Transverse colon (tissue), 4 donors: ENCODE measurements around the gene SULT4A1.

ENCODE experiments used
- EP300 ChIP-seq: sonication (generic); formaldehyde crosslinking; IDR thresholded peaks from one replicate; pipeline ENCODE4 v1.6.1; 2017; ENCODE audit warnings: antibody characterized with exemption, low read depth
- POLR2A ChIP-seq: fragments of 450-650 bp; IDR thresholded peaks from one replicate; pipeline ENCODE4 v1.6.1; 2016; ENCODE audit warnings: antibody characterized with exemption, mild to moderate bottlenecking, moderate library complexity
- POLR2AphosphoS5 ChIP-seq, 3 donors: sonication (generic); formaldehyde crosslinking; IDR thresholded peaks; one replicate each; pipeline ENCODE4 v1.6.1; 2016; ENCODE audit warnings: antibody characterized with exemption in 3 of 3
- TF ChIP-seq, protein P1 (sequence below), 5 experiments: fragments of 200-600 bp in 3 of 5; fragments of 450-650 bp in 2 of 5; sonication (generic) in 3 of 5; IDR thresholded peaks; 1 replicate in 2 of 5; 2 replicates in 3 of 5; pipeline ENCODE4 v1.5.1; 2016 to 2017; ENCODE audit warnings: antibody characterized with exemption in 5 of 5, inconsistent platforms in 3 of 5, mild to moderate bottlenecking in 2 of 5, moderate library complexity in 1 of 5

DNA sequence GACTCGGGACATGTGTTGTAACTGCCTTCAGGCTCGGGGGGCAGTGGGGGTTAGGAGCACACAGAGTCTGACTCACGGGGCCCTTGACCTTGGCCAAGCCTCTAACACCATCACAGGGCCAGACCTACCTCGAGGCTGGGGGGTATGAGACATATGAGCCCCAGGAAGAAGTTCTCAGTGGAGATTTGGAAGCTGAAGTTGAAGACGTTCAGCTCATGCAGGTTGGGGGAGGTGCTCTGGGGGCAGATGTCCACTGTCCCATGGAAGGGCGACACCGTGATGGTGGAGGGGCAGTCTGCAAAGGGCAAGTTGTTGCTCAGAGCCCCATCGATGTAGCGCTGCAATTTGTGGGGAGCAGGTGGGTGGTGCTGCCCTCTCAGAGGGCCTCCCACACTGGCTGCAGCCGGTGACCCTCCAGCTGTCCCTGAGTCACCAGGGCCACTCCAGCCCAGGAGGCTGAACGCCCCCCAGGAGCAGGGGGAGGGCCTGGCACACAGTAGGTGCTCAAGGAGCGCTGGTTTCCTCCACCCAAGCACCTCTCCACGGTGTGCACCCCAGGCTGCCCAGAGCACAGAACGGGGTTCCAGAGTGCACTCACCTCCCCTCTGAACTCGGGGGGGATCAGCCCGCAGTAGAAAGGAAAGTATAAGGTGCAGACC, 27.0 kb upstream of the SULT4A1 start:
- TF ChIP-seq, protein P1, sequence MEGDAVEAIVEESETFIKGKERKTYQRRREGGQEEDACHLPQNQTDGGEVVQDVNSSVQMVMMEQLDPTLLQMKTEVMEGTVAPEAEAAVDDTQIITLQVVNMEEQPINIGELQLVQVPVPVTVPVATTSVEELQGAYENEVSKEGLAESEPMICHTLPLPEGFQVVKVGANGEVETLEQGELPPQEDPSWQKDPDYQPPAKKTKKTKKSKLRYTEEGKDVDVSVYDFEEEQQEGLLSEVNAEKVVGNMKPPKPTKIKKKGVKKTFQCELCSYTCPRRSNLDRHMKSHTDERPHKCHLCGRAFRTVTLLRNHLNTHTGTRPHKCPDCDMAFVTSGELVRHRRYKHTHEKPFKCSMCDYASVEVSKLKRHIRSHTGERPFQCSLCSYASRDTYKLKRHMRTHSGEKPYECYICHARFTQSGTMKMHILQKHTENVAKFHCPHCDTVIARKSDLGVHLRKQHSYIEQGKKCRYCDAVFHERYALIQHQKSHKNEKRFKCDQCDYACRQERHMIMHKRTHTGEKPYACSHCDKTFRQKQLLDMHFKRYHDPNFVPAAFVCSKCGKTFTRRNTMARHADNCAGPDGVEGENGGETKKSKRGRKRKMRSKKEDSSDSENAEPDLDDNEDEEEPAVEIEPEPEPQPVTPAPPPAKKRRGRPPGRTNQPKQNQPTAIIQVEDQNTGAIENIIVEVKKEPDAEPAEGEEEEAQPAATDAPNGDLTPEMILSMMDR (IDR thresholded peaks at IDR 0.05) = no peak
- TF ChIP-seq POLR2A (no peak), POLR2AphosphoS5 (IDR thresholded peaks at IDR 0.05) (no peak), EP300 (no peak)
